Upper lobe of left lung (tissue), 6 donors: ENCODE data around the gene NKAIN2. TPM values are rescaled to one million over a fixed set of nuclear protein-coding genes. Genes with fewer than 3 reads are reported as not detected.

ENCODE experiments used
- ATAC-seq, 2 donors: fragments of 200-7000 bp; cut with Tn5 transposase; one replicate each; pipeline ENCODE4 v1.9.1; 2022; ENCODE audit warnings: mild to moderate bottlenecking in 2 of 2, moderate library complexity in 2 of 2; ENCODE audit not compliant: low FRiP score in 2 of 2
- DNase-seq, 2 donors: peaks; one replicate each; pipeline ENCODE4 v3.0.0-alpha.2; 2019 to 2020
- H3K27ac ChIP-seq, 4 donors: fragments of 200-600 bp; sonication (generic); one replicate each; pipeline ENCODE4 v1.5.1; 2016 to 2019
- H3K27me3 ChIP-seq, 4 donors: fragments of 200-600 bp; sonication (generic); one replicate each; pipeline ENCODE4 v1.5.1; 2017 to 2019
- H3K36me3 ChIP-seq, 4 donors: fragments of 200-600 bp; sonication (generic); one replicate each; pipeline ENCODE4 v1.5.1; 2016 to 2019
- H3K4me1 ChIP-seq, 4 donors: fragments of 200-600 bp; sonication (generic); one replicate each; pipeline ENCODE4 v1.5.1; 2018 to 2019
- H3K4me3 ChIP-seq, 4 donors: fragments of 200-600 bp; sonication (generic); one replicate each; pipeline ENCODE4 v1.5.1; 2017 to 2019; ENCODE audit warnings: mild to moderate bottlenecking in 2 of 4, moderate library complexity in 1 of 4
- H3K9me3 ChIP-seq, 4 donors: fragments of 200-600 bp; sonication (generic); one replicate each; pipeline ENCODE4 v1.5.1; 2018 to 2019
- EP300 ChIP-seq, 4 donors: sonication (generic); formaldehyde crosslinking; IDR thresholded peaks; one replicate each; pipeline ENCODE4 v1.5.1; 2017; ENCODE audit warnings: antibody characterized with exemption in 4 of 4, control low read depth in 2 of 4
- POLR2A ChIP-seq, 4 donors: fragments of 450-650 bp; IDR thresholded peaks; one replicate each; pipeline ENCODE4 v1.5.1; 2016 to 2017; ENCODE audit warnings: antibody characterized with exemption in 4 of 4, mild to moderate bottlenecking in 2 of 4
- POLR2AphosphoS5 ChIP-seq, 2 donors: sonication (generic); formaldehyde crosslinking; IDR thresholded peaks; one replicate each; pipeline ENCODE4 v1.5.1; 2017; ENCODE audit warnings: antibody characterized with exemption in 2 of 2
- WGBS, 2 donors: methylation state at CpG; one replicate each; pipeline ENCODE4 v1.1.5; 2017 to 2018; 5-methylcytosine and 5-hydroxymethylcytosine counted together
- total RNA-seq, 6 donors: library from RNA; depleted of rRNA in 4 of 6; stranded (reverse); fragments of >200 nt in 4 of 6; gene quantifications; one replicate each; pipeline versions ENCODE4 v1.1.0 to v1.2.1, GENCODE V29; 2016 to 2021
- TF ChIP-seq, protein P1 (sequence below), 6 experiments: fragments of 450-650 bp in 4 of 6; fragments of 200-600 bp in 2 of 6; sonication (generic) in 2 of 6; IDR thresholded peaks; one replicate each; pipeline ENCODE4 v1.5.1; 2016 to 2019; ENCODE audit warnings: antibody characterized with exemption in 6 of 6
- donor health status: DM: no; HTN: no; CAD: no; lungs with moderate emphysema.
- donor health status: DM: no; HTN: yes; CAD: no; lungs with severe emphysema.

Gene NKAIN2
- total RNA-seq, 6 donors from 2014 or later = 0.13 to 0.20 TPM; not detected in 4

- Histone ChIP-seq H3K27me3 (no peaks in the 10 kb centered on the region), H3K27ac (no peak overlapping the region), H3K4me3 (no peak overlapping the region), H3K4me1 (no peaks in the 10 kb centered on the region), H3K9me3 (no peaks in the 10 kb centered on the region), H3K36me3 (no peaks in the 10 kb centered on the region)
- DNase-seq = no peak
- TF ChIP-seq, protein P1, sequence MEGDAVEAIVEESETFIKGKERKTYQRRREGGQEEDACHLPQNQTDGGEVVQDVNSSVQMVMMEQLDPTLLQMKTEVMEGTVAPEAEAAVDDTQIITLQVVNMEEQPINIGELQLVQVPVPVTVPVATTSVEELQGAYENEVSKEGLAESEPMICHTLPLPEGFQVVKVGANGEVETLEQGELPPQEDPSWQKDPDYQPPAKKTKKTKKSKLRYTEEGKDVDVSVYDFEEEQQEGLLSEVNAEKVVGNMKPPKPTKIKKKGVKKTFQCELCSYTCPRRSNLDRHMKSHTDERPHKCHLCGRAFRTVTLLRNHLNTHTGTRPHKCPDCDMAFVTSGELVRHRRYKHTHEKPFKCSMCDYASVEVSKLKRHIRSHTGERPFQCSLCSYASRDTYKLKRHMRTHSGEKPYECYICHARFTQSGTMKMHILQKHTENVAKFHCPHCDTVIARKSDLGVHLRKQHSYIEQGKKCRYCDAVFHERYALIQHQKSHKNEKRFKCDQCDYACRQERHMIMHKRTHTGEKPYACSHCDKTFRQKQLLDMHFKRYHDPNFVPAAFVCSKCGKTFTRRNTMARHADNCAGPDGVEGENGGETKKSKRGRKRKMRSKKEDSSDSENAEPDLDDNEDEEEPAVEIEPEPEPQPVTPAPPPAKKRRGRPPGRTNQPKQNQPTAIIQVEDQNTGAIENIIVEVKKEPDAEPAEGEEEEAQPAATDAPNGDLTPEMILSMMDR (IDR thresholded peaks at IDR 0.05) = no peak
- TF ChIP-seq POLR2A (IDR thresholded peaks at IDR 0.05) (no peak), EP300 (IDR thresholded peaks at IDR 0.05) (no peak), POLR2AphosphoS5 (IDR thresholded peaks at IDR 0.05) (no peak)
- ATAC-seq = no peak
Observed at GRCh38 chr6:124793398-124793797, 989.7 kb downstream of the NKAIN2 start.

GRCh38 chr6:124795643-124796463 lies 992.2 kb downstream of the NKAIN2 start:
- ATAC-seq (no peak), DNase-seq (no peak)
- Histone ChIP-seq H3K4me1 (no peaks in the 10 kb centered on the region), H3K27ac (no peak overlapping the region), H3K9me3 (no peaks in the 10 kb centered on the region), H3K4me3 (no peak overlapping the region), H3K36me3 (no peaks in the 10 kb centered on the region), H3K27me3 (no peaks in the 10 kb centered on the region)
- no peak for TF ChIP-seq POLR2AphosphoS5 (IDR thresholded peaks at IDR 0.05)
- TF ChIP-seq, protein P1 (IDR thresholded peaks at IDR 0.05) = peak in 2 of 6 experiments; percentile 37 to 41
- 91 to 93% methylated on average over 4 of the region's 4 CpGs for WGBS, 2 donors

DNA sequence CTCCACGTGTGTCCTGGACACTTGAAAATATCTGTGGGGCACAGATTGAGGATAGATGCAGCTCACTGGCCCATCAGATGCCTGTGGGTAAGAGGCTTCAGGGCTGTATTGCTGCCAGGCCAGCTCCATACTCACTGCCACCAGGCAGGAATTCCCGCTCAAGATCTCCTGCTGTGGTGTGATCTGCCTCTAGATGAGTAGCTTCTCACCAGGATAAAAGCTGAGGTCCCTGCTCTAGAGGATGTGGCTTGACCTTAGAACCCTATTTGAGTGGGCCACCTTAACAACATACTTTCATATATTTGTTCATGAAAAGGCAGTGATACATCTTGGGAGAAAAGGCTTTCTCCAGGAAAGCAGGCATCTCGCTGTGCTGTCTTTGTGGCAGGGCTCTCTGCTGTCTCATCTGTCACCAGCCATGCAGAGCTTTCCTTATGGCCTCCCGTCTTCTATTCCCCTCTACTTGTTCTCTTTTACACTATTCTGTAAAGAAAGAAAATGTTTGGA lies 992.9 kb downstream of the NKAIN2 start:
- TF ChIP-seq EP300 (IDR thresholded peaks at IDR 0.05) = no peak
- TF ChIP-seq, protein P1 (IDR thresholded peaks at IDR 0.05) = no peak
- TF ChIP-seq POLR2A (IDR thresholded peaks at IDR 0.05) = no peak
- no peak for TF ChIP-seq POLR2AphosphoS5 (IDR thresholded peaks at IDR 0.05)
- WGBS, 2 donors = 81 to 93% methylated on average over 3 to 4 of the region's 4 CpGs
- Histone ChIP-seq H3K4me1 (no peaks in the 10 kb centered on the region), H3K9me3 (no peaks in the 10 kb centered on the region), H3K36me3 (no peaks in the 10 kb centered on the region), H3K27ac (no peak overlapping the region), H3K27me3 (no peaks in the 10 kb centered on the region), H3K4me3 (no peak overlapping the region)
- no peak for DNase-seq
- no peak for ATAC-seq

DNA sequence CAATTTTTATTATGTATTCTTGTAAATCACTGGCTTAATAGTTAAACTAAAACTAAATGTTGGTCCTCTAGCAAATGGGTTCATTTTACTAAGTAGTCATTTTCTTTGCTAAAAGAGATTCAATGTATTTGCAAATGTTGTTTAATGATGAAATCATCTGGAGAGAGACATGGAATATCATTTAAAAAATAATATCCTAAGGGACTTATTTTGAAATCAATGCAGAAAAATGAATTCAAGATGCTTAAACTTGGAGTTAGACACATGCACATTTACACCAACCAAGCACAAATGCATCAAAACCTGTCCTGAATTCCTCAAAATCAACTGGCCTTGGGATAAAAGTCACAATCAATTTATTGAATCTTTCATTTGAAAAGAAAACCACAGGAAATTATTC lies 993.6 kb downstream of the NKAIN2 start:
- H3K36me3 ChIP-seq = no peaks in the 10 kb centered on the region
- DNase-seq (no peak), ATAC-seq (no peak)
- no peak overlapping the region for H3K4me3 ChIP-seq
- no peaks in the 10 kb centered on the region for H3K27me3 ChIP-seq
- H3K27ac ChIP-seq = no peak overlapping the region
- no peaks in the 10 kb centered on the region for H3K9me3 ChIP-seq
- TF ChIP-seq EP300 (IDR thresholded peaks at IDR 0.05) (no peak), POLR2A (IDR thresholded peaks at IDR 0.05) (no peak)
- no peaks in the 10 kb centered on the region for H3K4me1 ChIP-seq

DNA sequence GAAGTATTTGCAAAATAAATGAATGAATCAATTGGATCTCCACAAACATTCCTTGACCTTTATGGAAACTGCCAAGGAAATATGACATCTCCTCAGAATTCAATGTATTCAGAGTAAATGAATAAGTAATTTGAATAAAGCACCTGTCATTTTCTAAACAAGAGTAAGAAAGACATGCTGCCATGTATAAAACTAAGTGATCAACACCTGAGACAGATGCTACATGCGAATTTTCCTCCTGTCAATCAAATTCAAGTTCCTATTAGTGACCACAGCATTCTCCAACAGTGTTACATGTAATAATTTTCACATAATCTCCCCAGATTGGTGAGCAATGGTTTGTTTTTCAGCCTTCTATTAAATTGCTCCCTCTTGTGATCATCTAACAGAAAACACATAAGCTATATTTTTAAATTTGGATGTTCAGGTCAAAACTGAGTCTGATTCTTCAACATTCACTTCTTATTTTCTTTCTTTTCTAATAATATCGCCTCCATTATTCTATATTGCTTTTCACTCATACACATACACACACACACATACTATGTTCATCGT lies 995.4 kb downstream of the NKAIN2 start:
- 86 to 91% methylated on average over 3 of the region's 3 CpGs for WGBS, 2 donors
- DNase-seq (no peak), ATAC-seq (no peak)
- Histone ChIP-seq H3K4me1 (no peaks in the 10 kb centered on the region), H3K27ac (no peak overlapping the region), H3K27me3 (no peaks in the 10 kb centered on the region), H3K4me3 (no peak overlapping the region), H3K36me3 (no peaks in the 10 kb centered on the region), H3K9me3 (no peaks in the 10 kb centered on the region)
- TF ChIP-seq, protein P1 (IDR thresholded peaks at IDR 0.05) = no peak
- TF ChIP-seq POLR2AphosphoS5 (IDR thresholded peaks at IDR 0.05) = no peak
- no peak for TF ChIP-seq POLR2A (IDR thresholded peaks at IDR 0.05)
- no peak for TF ChIP-seq EP300 (IDR thresholded peaks at IDR 0.05)
